Activated naive CD4-positive, alpha-beta T cell treated with anti-CD3 and anti-CD28 coated beads, Interleukin-2, amount 50 U/mL, for 72 hours (primary cell): ENCODE data around the gene SDC1. TPM values are rescaled to one million over a fixed set of nuclear protein-coding genes. Genes with fewer than 3 reads are reported as not detected.
"Not testable (repeated sequence)": the region's sequence is repeated elsewhere in the genome, so short reads cannot be mapped to it uniquely, and the experiment has no call there.

Experiments
- ATAC-seq, 2 donors: fragments of 150-1000 bp; cut with Tn5 transposase; 2 replicates each; pipeline ENCODE4 v1.10.0; 2021; ENCODE audit warnings: mild to moderate bottlenecking in 2 of 2, moderate library complexity in 2 of 2
- DNase-seq, 2 donors: peaks; one replicate each; pipeline ENCODE4 v3.0.0; 2021 to 2022; ENCODE audit warnings: low spot score in 2 of 2
- H3K27ac Mint-ChIP-seq, 2 donors: one replicate each; pipeline ENCODE4 v1.8.0; 2022; ENCODE audit warnings: mild to moderate bottlenecking in 2 of 2, mixed read lengths in 2 of 2
- H3K36me3 Mint-ChIP-seq, 2 donors: one replicate each; pipeline ENCODE4 v1.8.0; 2022; ENCODE audit warnings: mixed read lengths in 2 of 2
- H3K9me3 Mint-ChIP-seq, 2 donors: one replicate each; pipeline ENCODE4 v1.8.0; 2022; ENCODE audit warnings: mixed read lengths in 2 of 2
- total RNA-seq, 2 donors: library from RNA; stranded (reverse); gene quantifications; one replicate each; pipeline ENCODE4 v1.2.3, GENCODE V29; 2022

Gene SDC1
- total RNA-seq, 2 donors from 2014 or later, result 0.11 to 0.41 TPM

DNA sequence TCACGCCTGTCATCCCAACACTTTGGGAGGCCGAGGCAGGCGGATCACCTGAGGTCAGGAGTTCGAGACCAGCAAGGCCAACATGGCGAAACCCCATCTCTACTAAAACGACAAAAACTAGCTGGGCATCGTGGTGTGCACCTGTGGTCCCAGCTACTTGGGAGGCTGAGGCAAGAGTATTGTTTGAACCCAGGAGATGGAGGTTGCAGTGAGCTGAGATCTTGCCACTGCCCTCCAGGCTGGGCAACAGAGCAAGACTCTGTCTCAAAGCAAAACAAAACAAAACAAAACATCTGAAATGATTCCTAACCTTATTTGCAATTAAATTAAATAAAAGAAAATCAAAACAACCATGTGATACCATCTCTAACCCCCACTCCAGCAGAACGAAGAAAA lies 29.9 kb downstream of the SDC1 start:
- H3K27ac Mint-ChIP-seq, H3K9me3 Mint-ChIP-seq, ATAC-seq, DNase-seq, H3K36me3 Mint-ChIP-seq: not testable (repeated sequence)

GRCh38 chr2:20194097-20195015 lies 30.6 kb downstream of the SDC1 start:
- no peaks in the 10 kb centered on the region for H3K9me3 Mint-ChIP-seq
- no peak overlapping the region for H3K27ac Mint-ChIP-seq
- H3K36me3 Mint-ChIP-seq, result no peaks in the 10 kb centered on the region
- ATAC-seq (no peak), DNase-seq (no peak)

- no peak for DNase-seq
- Mint-ChIP-seq H3K9me3 (no peaks in the 10 kb centered on the region), H3K36me3 (no peaks in the 10 kb centered on the region), H3K27ac (no peak overlapping the region)
- ATAC-seq, result no peak
Observed at GRCh38 chr2:20193185-20193584, 31.7 kb downstream of the SDC1 start.

- Mint-ChIP-seq H3K27ac (no peak overlapping the region), H3K36me3 (no peaks in the 10 kb centered on the region), H3K9me3 (no peaks in the 10 kb centered on the region)
- no peak for ATAC-seq
- DNase-seq, result no peak
Observed at GRCh38 chr2:20192781-20193180, 32.1 kb downstream of the SDC1 start.

- no peak for DNase-seq
- Mint-ChIP-seq H3K36me3 (no peaks in the 10 kb centered on the region), H3K27ac (no peak overlapping the region), H3K9me3 (no peaks in the 10 kb centered on the region)
- ATAC-seq, result no peak
Observed at GRCh38 chr2:20191714-20192569, 33.0 kb downstream of the SDC1 start.

DNA sequence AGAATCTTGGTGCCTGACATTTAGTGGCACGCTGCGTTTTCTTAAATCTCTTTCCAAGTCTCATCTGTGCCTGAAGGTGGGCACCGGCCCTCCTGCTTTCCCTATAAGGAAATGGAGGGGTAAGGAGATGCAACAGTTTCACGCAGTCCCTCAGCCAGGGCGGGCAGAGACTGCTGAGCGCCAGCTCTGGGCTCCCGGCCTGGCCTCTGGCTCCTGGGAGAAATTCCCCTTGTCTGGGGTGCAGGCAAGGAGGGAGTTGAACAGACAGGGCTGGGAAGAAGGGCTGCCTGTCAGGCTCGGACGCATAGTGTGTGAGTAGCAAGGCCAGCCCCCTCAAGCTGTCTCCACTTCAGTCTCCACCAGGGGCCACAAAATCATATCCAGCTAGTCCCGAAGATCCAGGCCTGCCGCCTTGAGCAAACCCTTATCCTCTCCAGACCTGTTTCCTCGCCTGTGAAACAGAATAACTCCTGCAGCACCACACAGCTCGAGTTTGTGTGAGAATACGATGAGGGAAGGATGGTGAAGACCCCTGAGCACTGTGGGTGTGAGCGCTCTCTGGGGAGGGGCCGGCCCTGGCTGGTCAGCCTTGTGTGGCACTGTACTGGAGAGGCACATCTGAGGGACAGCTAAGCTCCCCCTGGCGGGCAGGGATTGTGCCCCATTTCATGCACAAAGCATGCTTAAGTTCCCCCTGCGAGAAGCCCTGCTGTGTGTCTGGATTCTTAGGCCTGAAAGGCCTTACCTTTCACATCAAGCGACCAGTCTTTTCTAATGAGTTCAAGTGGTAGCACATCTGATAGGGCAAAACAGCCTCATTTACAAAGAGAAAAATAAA lies 33.8 kb downstream of the SDC1 start:
- no peak for DNase-seq
- no peak for ATAC-seq
- no peaks in the 10 kb centered on the region for H3K36me3 Mint-ChIP-seq

DNA sequence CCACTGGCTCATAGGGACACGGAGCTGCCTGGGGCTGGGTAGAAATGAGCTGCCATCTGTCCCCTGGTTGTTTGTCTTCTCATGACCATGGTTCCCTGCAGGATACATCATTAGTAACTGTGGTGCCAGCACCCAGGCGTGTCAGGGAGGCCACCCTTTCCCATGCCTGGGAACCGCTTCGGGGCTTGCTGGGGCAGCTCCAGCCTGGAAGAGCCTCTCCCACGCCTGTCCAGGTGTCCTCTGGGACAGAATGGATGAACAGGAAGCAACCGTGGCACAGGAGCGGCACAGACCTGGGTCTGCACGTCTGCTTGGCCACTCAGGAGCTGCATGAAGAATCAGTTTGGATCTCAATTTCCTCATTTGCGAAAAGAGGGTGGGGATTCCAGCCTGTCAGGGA lies 34.8 kb downstream of the SDC1 start:
- Mint-ChIP-seq H3K27ac (no peak overlapping the region), H3K36me3 (no peaks in the 10 kb centered on the region), H3K9me3 (no peaks in the 10 kb centered on the region)
- no peak for DNase-seq
- ATAC-seq, result no peak

More for the DNA sequence above, 33.8 kb downstream of the SDC1 start:
- Mint-ChIP-seq H3K9me3 (no peaks in the 10 kb centered on the region), H3K27ac (no peak overlapping the region)

GRCh38 chr2:20189299-20189931 lies 35.5 kb downstream of the SDC1 start:
- H3K9me3 Mint-ChIP-seq, result no peaks in the 10 kb centered on the region
- H3K27ac Mint-ChIP-seq, result peak overlapping the region in 1 of 2 donors; percentile 8
- no peak for DNase-seq
- ATAC-seq, result no peak
- no peaks in the 10 kb centered on the region for H3K36me3 Mint-ChIP-seq

- DNase-seq, result no peak
- no peak for ATAC-seq
- H3K27ac Mint-ChIP-seq, result no peak overlapping the region
- no peaks in the 10 kb centered on the region for H3K36me3 Mint-ChIP-seq
- no peaks in the 10 kb centered on the region for H3K9me3 Mint-ChIP-seq
Observed at GRCh38 chr2:20188851-20189250, 36.1 kb downstream of the SDC1 start.

GRCh38 chr2:20188201-20188600 lies 36.7 kb downstream of the SDC1 start:
- Mint-ChIP-seq H3K36me3 (no peaks in the 10 kb centered on the region), H3K9me3 (no peaks in the 10 kb centered on the region), H3K27ac (no peak overlapping the region)
- ATAC-seq (no peak), DNase-seq (no peak)

DNA sequence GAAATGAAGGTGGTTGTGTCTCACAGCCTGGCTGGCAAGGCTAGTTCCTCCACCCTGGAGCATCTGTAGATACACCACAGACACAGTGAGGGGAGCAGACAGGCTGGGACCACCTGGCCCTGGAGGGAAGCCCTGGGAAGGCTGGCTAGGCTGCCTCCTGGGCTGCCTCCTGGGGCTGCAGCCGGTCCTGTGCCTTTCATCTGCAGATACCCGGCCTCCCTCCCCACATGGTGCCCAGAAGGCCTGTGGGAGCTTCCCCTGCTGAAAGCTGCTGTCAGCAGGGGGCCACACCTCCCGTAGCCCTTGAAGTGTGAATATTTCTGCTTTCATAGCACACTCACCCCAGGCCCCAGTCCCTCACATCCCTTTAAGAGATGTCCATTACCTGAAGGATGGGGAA lies 37.6 kb downstream of the SDC1 start:
- DNase-seq (no peak), ATAC-seq (no peak)
- Mint-ChIP-seq H3K36me3 (no peaks in the 10 kb centered on the region), H3K9me3 (no peaks in the 10 kb centered on the region), H3K27ac (no peak overlapping the region)

- peak overlapping the region in 1 of 2 donors; percentile 50 for H3K27ac Mint-ChIP-seq
- ATAC-seq (no peak), DNase-seq (no peak)
- no peaks in the 10 kb centered on the region for H3K9me3 Mint-ChIP-seq
- no peaks in the 10 kb centered on the region for H3K36me3 Mint-ChIP-seq
Observed at GRCh38 chr2:20186855-20187187, 38.1 kb downstream of the SDC1 start.

GRCh38 chr2:20186078-20186854 lies 38.7 kb downstream of the SDC1 start:
- H3K9me3 Mint-ChIP-seq, result no peaks in the 10 kb centered on the region
- DNase-seq, result no peak
- peak in 1 of 2 donors; percentile 18 for ATAC-seq
- peak overlapping the region in 1 of 2 donors; percentile 29 for H3K27ac Mint-ChIP-seq
- H3K36me3 Mint-ChIP-seq, result no peaks in the 10 kb centered on the region

- no peak for ATAC-seq
- Mint-ChIP-seq H3K9me3 (no peaks in the 10 kb centered on the region), H3K27ac (peak overlapping the region in 1 of 2 donors; percentile 29), H3K36me3 (no peaks in the 10 kb centered on the region)
- DNase-seq, result no peak
Observed at GRCh38 chr2:20185176-20186022, 39.5 kb downstream of the SDC1 start.
